GM18870 (cell line): Measurements from ENCODE around the gene CPZ.
"Not testable (repeated sequence)": the region's sequence is repeated elsewhere in the genome, so short reads cannot be mapped to it uniquely, and the experiment has no call there.

Source experiments
- ATAC-seq: cut with Tn5 transposase; IDR thresholded peaks from one replicate; pipeline ENCODE4 v1.9.1; 2021; ENCODE audit warnings: moderate library complexity; ENCODE audit not compliant: unreplicated experiment

Gene CPZ

GRCh38 chr4:8608714-8609391, 16.3 kb downstream of the CPZ start:
- ATAC-seq: no peak

GRCh38 chr4:8609406-8609805, 16.8 kb downstream of the CPZ start:
- ATAC-seq: no peak

GRCh38 chr4:8609824-8610350, 17.3 kb downstream of the CPZ start:
- ATAC-seq: no peak

GRCh38 chr4:8610858-8611616, 18.5 kb downstream of the CPZ start:
- no peak for ATAC-seq

- no peak for ATAC-seq
Observed at GRCh38 chr4:8612646-8613045, 20.1 kb downstream of the CPZ start.

DNA sequence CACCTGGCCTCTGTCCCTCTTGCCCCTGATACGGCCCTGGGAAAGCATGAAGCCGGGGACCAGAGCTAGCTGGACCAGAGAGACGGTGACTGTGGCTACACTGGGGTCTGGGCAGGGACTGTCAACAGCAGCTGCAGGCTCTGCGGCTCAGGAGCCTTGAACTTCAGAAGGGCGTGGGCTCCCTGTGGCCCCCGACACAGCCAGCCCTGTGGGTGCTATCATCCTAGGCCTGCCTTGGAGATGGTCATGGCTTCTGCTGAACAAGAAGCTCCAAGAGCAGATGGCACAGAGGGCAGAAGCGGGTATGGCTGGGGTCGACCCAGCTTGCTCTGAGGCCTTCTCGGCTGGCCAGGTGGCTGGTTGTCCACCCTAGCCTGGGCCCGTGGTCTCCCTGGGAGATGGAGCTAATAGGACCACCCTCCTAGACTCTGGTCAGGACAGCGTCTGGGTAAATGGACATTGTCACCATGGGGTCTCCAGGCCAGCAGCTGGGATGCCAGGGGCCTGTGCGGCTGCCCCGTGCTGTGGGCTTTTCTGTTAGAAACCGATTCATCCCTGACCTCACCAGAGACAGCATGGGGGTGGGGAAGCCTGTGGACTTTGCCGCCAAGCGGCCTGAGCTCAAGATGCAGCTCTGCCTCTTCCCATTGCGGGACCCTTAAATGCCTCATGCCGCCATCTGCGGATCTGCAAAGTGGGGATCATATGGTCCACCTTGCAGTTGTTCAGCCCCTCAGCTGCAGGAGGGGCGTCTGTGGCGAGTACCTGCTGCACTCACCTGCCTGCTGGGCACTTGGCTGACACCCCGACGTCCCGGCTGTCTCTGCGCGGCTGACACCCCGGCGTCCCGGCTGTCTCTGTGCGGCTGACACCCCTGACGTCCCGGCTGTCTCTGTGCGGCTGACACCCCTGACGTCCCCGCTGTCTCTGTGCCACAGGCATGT, 21.1 kb downstream of the CPZ start:
- ATAC-seq: no peak

- no peak for ATAC-seq
Observed at GRCh38 chr4:8614365-8615193, 22.0 kb downstream of the CPZ start.

- ATAC-seq: no peak
Observed at GRCh38 chr4:8615366-8615765, 22.8 kb downstream of the CPZ start.

GRCh38 chr4:8615921-8616787, 23.6 kb downstream of the CPZ start:
- ATAC-seq: no peak

- ATAC-seq: no peak
Observed at GRCh38 chr4:8616831-8617230, 24.3 kb downstream of the CPZ start.

GRCh38 chr4:8617486-8618040, 25.0 kb downstream of the CPZ start:
- ATAC-seq: no peak

GRCh38 chr4:8618421-8618820, 25.9 kb downstream of the CPZ start:
- no peak for ATAC-seq

GRCh38 chr4:8618961-8619720, 26.6 kb downstream of the CPZ start:
- ATAC-seq: no peak

DNA sequence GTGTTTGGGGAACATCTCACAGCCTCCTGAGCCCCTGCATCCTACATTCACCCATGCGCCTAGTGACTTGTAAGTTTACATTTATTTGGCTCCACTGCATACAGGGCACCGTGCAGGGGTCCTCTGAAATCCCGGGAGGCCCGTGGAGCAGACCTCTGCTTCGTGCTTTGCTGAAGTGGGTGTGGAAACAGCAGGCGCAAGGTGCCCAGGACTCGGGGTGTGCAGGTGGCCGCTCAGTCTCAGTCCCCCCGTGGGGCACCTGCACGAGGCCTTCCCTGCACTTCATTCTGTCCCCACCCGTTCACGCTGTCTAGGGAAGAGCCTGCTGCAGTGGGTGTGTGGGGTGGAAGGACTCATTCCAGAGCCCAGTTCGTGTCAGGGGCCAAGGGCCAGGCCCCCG, 28.6 kb downstream of the CPZ start:
- not testable (repeated sequence) for ATAC-seq

DNA sequence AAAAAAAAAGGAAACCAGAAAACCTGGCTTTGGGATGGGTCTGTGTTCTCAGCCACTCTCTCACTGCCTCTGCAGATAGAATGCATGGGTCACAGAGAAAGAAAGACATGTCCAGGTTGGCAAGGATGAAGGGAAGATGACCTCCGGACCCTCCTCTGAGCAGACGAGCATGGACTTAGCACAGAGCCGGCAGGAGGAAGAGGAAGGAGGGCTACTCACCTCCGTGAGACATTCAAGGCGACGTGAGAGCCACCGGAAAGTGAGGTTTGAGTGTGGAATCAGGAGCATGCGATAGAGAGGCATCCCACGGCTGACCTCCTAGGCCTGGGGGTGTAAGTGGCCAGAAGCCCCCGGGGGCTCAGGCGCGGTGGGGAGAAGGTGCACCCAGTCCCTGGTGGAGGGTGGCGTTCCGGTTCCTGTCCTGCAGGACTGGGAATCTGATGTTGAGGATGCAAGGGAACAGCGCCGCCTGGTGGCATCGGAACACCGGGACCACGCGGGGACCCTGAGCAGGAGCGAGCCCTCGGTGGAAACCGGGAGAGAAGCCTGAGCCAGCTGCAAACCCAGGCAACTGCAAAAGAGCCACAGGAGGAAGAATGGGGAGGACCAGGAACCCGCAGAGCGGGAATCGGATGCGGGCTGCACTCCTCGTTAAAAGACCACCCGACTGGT, 32.2 kb downstream of the CPZ start:
- ATAC-seq: not testable (repeated sequence)

DNA sequence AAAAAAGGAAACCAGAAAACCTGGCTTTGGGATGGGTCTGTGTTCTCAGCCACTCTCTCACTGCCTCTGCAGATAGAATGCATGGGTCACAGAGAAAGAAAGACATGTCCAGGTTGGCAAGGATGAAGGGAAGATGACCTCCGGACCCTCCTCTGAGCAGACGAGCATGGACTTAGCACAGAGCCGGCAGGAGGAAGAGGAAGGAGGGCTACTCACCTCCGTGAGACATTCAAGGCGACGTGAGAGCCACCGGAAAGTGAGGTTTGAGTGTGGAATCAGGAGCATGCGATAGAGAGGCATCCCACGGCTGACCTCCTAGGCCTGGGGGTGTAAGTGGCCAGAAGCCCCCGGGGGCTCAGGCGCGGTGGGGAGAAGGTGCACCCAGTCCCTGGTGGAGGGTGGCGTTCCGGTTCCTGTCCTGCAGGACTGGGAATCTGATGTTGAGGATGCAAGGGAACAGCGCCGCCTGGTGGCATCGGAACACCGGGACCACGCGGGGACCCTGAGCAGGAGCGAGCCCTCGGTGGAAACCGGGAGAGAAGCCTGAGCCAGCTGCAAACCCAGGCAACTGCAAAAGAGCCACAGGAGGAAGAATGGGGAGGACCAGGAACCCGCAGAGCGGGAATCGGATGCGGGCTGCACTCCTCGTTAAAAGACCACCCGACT, 37.8 kb downstream of the CPZ start:
- not testable (repeated sequence) for ATAC-seq

- not testable (repeated sequence) for ATAC-seq
Observed at GRCh38 chr4:8631896-8632295, 39.3 kb downstream of the CPZ start.
